HG03095 (cell line): ENCODE measurements around the gene STARD5.

Experiments used
- ATAC-seq: cut with Tn5 transposase; IDR thresholded peaks from one replicate; pipeline ENCODE4 v1.9.1; 2021; ENCODE audit warnings: moderate library complexity; ENCODE audit not compliant: unreplicated experiment

STARD5 gene

DNA sequence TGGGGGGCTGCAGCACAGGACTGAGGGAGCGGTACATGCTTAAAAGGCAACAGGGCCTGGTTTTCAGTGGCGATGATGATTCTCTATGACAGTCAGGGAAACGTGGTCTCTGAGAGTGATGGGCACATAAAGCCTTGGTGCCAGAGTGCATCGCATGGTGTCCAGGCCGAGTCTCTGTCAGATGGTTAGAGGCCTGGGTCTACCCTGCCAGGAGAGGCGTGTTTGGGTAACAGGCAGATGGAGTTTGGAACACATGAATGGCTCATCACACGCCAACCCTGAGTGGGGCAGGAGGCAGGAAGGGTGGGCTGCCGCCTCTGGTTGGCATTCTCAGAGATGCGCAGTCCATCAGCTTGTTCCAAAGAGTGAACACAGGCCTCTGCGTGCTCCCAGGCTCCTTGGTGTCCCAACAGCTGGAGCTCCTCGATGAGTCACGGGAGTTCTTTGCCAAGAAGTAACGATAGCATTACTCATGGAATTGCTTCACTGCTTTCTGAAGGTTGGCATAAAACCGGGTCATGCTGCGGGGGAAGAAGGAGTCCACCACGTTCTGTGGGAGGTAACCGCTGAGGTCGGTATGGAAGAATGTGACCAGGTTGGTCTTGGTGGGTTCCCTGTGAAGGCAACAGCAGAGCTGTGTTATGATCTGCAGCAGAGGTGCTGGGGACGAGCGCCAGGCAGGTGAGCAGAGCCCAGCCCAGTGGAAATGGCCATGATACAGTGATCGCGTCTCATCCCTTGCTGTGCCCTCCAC lies 11.0 kb downstream of the STARD5 start:
- no peak for ATAC-seq

DNA sequence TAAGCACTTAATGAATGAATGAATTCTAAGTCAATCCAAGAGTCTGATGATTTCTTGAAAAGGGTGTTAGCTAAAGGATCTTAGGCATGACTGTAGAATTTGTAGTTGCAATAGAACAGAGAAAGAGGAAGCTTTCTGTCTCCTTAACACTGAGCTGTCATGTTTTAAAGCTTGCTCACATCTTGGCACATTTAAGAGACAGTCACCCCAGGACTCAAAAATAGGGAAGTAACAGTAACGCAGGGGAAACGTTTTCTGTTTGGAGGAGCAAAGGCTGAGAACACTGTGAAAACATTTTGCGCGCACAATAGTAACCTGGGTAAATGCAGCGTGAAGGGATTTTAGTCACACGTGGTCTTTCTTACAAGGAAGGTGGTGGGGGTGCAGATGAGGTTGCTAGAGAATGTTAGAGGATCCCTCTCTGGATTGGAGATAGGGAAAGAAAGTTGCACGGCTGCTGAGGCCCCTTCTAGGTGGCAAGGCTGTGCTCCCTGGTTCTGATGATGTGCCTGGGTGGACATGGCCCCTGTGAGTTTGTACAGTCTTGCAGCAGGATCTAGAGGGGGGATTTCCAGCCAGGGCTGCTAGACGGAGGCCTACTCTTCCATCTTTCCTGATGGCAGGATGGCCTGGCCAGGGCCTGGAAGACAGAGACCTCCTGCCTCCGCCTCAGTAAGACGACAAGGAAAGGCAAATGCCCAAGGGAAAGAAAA lies 12.0 kb downstream of the STARD5 start:
- peak; percentile 42 for ATAC-seq

DNA sequence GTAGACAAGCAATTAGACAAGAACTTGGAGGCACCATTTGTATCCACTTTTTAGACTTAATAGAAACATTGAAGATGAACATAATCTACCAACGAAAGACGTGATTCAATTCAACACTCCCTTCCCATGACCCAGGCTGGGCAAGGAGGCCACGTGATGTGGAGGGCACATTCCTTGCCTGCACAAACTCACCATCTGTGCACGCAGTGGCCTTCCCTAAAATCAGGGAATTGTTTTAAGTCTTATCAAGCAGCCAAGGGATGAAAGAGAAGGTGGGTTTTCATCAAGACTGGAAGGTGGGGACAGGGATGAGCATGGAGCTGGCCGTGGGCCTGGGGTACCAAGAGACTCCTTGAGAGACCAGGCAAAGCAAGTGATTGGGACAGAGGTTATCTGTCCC lies 13.5 kb downstream of the STARD5 start:
- no peak for ATAC-seq

DNA sequence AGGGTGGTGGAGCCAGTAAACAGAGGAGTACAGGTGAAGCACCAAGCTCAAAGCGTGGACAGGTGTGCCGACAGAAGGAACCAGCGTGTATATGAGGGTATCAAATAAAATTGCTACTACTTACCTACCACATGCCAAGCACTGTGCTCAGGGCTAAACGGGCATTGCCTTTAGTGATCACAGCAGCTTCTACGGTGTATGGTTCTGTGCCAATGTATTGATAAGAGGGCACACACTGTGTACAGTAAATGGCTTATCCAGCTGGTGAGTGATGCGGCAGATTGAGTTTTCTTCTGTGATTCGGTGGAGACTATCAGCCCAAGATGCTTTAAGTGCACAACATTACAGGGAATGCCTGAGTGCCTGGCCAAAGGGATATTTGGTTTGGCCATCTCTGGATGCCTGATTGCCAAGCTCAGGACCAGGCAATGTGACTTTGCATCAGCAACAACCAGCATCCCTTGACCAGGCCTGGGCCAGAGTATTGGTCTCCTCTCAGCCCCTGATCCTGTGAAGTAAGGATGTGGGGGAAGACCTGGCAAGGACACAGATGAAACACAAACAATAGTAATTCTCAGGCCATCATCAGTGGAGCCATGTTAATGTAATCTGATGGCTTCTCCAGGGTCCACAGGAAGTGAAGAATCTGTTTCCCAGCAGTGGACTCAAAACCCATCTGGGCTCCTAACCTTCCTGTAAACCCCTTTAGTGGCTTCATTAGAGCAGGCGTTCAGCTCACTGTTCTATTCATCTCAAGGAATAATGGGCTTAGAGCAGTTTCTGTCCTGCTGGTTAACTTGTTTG lies 14.1 kb downstream of the STARD5 start:
- ATAC-seq = no peak

DNA sequence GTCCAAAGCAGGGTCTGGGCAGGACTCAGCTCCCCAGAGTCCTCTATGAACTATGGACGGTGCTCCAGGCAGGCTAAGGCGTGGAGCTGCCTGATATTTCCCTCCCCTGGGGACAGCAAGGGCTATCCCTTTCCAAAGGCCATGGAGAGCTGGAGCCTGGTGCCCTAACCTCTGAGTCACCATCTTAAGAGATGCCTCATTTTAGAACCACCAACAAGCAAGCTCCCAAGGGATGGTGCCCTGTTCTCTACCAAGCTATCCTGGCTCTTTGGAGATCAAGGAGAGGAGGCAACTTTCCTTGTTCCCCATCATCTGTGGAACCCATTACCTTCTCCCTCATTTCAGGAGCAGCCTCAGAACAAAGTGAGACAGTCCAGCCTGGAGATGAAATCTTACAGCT lies 15.7 kb downstream of the STARD5 start:
- no peak for ATAC-seq

DNA sequence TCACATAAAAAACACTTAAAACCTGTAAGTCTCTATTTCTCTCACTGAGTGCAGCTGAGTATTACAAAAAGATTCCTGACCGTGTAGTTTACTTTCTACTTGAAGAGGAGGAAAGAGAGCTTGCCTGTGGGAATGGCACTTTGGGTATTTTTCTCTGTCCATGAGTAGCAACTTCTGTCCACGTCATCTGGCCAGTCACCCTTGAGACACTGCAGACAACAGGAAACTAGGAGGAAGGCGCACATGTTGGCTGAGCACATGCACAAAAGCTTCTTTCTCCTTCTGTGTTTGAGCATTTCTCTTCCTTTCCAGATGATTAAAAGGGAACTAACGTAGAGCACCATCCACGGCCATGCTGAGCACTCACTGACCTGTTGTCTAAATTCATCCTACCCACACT lies 19.7 kb downstream of the STARD5 start:
- ATAC-seq = no peak

DNA sequence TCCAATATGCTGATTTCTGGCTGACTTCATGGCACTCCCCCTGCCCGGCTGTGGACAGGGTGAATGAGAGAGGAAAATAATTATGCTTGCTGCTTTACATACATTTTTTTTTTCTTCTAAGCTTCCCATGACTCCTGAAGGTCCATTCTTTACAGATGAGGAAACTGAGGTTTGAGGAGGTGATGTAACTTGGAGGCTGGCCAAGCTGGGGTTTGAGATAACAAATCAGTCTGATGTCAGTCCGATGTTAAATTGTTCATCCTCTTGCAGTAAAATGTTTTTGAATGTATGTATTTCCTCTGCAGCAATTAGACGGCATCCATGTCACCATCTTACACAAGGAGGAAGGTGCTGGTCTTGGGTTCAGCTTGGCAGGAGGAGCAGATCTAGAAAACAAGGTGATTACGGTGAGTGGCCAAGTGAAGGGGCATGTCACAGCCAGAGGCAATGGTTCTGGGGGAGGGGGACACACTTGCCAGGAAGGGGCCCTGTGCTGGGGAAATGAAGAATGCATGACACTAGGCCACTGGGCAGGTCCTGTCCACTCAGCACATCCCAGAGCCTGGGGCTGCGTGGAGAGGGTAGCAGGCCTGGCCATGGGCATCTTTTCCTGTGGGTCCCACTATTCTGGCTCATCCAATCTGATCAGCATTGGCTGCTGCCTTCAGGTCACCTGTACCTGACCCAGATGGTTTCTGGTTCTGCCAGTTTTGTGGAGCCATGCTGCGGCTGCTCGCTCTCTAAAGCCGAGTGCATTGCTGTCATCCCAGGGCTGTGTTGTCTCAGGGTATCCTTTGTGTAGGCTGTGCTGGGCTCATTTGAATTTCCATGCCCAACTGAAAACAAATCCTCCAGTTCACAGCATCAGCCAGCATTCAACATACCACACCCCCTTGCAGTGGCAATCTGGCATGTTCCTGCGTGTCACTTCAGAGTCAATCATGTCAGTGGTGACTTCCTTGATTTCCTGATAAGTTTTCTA lies 20.4 kb downstream of the STARD5 start:
- ATAC-seq = no peak

DNA sequence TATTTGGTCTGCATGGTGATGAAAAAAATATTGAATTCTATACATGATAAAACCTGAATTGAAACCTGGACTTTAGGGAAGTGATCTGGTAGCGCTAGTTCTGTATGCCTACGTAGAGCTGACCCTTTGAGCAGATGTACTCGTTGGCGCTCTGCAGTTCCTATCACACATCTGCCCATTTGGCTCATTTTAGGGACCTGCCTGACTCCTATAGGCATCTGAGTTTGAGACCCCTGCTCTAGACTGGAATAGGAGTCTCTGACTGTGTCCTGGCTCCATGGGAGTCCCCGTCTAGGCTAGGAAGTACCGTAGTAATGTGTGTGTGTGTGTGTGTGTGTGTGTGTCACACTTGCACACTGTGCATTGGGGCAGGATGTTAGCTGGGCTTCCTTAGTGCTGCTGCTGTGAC lies 21.2 kb downstream of the STARD5 start:
- ATAC-seq = no peak

DNA sequence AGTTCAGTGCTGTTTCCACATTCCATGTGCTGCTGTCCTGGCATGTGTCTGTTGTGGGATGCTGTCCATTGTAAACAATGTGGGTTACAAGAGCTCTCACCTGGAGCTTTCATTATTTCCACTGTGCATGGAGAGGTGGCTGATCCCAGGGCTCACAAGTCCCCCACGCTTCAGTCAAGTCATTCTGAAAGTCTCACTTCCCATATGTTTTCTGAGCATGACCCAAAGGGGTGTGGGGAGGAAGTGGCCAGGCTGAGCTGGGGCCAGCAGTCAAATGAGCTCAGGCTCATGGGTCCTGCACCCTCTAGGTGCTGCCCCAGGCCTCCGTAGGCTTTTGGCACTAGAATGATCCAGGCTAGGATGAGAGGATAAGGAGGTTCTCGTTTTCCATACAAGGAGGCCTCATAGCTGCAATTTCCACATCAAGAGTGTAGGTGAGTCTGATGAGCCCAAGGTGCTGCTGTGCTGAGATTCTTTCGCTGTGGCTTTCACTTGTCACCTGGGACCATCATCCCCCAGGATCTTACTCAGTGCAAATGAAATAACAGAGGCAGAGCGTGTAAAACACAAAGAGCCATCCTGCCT lies 22.0 kb downstream of the STARD5 start:
- ATAC-seq = peak; percentile 77

DNA sequence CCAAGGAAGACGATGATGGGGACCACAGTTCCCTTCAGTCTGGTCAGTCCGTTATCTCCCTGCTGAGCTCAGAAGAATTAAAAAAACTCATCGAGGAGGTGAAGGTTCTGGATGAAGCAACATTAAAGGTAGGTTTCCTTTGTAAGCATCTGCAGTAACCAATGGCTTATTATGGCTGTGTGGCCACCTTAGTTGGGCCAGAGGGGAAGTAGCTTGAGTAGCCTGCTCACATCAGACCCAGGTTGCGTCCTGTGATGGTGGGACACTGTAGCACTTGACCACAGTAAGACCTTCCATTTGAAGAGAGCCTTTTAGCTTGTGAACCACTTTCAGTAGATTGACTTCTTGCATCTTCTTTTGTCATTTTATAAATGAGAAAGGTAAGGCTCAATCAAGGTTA lies 22.6 kb downstream of the STARD5 start:
- ATAC-seq = peak; percentile 17

DNA sequence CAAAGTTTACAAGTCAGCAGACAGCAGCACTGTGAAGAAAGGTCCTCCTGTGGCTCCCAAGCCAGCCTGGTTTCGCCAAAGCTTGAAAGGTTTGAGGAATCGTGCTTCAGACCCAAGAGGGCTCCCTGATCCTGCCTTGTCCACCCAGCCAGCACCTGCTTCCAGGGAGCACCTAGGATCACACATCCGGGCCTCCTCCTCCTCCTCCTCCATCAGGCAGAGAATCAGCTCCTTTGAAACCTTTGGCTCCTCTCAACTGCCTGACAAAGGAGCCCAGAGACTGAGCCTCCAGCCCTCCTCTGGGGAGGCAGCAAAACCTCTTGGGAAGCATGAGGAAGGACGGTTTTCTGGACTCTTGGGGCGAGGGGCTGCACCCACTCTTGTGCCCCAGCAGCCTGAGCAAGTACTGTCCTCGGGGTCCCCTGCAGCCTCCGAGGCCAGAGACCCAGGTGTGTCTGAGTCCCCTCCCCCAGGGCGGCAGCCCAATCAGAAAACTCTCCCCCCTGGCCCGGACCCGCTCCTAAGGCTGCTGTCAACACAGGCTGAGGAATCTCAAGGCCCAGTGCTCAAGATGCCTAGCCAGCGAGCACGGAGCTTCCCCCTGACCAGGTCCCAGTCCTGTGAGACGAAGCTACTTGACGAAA lies 24.2 kb downstream of the STARD5 start:
- ATAC-seq = no peak

DNA sequence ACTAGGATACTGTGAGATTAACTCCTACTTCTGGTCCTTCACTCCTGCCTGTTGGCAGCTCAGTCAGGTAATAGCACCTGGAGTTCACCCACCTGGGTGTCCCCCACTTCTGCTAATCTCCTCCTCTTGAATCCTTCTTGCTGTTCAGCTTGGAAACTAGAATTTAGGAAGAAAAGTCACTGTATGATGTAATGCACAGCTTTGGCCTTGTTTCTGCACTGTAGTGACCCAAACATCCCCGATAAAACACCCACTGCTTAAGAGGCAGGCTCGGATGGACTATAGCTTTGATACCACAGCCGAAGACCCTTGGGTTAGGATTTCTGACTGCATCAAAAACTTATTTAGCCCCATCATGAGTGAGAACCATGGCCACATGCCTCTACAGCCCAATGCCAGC lies 24.8 kb downstream of the STARD5 start:
- ATAC-seq = no peak

DNA sequence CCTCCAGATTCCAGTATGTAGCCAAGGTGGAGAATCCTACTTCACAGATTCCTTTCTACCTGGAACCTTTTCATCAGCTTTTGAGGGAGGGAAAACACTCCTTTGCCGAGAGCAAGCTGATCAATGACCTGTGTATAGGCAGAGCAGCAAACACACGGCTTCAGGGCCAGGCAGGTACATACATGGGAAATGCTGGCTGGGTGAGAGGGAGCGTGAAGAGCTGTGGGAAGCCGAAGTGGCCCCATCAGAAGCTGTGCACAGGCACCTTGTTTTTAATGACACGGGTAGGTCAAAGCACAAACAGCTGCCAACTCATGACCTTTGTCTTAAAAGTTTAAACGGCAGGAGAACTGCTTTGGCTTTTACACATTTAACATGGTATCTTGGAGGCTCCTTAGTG lies 25.3 kb downstream of the STARD5 start:
- no peak for ATAC-seq

DNA sequence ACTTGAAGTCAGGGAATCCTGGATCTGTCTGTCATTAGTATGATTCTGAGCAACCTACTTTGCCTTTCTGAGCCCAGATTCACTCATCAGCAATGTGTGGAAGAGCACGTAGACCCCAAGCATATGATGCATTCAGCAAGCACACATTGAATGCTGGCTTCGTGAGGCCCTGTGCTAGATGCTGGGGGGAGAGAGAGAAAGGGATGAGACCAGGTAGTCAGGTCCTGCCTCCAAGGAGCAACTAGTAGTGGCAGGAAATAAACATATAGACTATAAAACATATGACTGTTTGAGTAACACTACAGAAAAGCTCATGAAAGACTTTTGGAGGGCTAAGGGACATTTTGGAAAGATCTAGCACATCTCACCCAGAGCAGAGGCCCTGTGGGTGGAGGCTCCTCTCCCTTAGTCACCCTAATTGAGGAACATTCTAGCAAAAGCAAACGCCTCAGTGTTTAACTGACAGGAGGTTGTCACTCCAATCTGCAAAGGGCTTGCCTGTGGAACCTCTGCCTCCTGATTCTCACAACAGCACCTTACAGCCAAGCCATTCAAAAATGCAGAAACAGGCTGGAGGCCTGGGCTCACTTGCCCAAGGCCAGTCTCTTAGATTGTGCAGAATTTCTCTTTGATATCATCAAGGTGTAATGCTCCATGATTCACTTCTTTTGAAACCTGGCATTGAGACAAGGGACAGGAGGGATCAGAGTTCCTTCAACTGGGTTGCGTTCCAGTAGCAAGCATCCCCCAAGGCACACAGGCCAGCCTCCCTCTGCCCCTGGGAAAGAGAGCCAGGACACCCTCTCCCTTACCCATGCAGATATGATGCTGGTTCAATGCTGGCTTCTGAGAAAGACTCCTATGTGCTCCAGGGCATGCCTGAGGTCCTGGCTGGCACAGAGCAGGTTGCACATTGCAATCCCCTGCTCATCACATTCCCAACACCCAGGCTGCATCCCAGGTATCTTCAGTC lies 26.1 kb downstream of the STARD5 start:
- ATAC-seq = no peak

DNA sequence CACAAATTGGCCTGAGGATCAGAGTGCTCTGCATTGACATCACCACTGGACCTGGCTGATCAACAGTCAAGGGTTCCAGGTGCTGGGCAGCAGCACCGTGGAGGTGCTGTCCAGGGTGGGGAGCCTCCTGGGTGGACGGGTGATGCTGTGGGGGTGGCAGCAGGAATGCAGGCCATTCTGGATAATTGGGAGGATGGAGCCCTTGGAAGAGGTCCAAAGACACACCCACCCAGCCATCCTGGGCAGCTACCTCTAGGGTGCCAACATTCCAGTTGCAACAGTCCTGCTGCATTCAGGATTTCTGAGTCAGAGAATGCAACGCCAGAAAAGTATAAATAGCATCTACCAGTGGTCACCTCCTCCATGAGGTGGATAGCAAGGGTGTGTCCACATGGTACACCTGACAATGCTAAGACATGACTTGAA lies 26.8 kb downstream of the STARD5 start:
- ATAC-seq = no peak

DNA sequence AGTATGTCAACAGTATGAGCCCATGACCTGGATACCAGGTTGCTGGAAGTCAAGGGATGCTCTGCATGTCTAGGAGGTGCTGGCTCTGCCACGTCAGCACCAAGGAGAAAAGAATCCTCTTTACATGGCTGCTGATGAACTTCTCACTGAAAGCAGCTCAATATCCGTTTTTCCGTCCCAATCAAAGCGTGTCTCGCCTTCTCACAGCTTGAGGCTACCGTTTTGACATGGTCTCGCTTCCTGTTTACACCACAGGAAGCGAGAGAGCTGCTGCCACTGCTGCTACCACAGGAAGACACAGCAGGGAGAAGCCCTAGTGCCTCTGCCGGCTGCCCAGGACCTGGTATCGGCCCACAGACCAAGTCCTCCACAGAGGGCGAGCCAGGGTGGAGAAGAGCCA lies 27.3 kb downstream of the STARD5 start:
- peak; percentile 33 for ATAC-seq

DNA sequence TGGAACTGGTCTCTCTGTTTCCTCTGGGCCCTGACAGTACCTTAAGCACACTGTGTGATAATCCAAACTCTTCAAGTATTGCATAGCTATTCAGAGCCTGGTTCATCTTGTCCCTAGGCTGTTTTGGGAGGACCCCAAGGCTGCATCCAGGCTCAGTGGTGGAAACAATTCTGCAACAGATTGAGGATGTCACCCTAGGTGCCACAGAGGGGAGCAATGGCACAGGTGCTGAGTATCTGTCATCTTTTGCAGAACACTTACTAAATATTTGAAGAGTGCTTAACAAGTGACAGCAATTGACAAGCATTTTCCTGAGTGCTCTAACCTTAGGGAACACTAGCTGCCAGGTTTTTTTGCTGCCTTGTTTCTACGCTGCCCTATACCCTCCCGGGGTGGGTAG lies 27.8 kb downstream of the STARD5 start:
- ATAC-seq = no peak

DNA sequence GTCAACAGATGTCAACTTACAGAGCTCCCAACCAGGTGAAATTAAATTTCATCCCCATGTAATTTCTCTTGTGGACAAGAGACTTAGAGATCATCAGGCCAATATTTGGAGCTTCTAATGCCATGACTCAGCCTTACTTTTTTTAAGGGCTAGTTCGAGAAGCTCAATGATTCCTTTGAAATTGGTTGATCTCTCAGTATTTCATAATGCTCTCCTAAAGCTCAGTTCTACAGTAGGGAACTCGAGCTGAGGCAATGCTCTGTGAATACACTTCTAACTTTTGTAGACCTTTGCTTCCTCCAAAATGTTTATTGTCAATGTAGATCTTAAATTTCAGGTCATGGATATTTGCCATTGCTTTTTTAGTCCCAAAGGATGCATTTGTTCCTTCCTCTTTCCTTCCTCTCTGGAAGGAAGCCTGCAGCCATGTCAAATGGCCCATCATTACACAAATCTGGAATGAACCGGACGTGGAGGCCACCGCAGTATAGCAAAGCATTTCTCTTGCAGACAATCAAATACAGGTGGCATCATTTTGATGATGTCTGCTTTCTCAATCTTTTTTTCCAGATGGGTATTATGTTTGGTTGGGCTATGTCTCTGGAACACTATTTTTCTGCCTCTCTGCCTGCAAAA lies 28.3 kb downstream of the STARD5 start:
- no peak for ATAC-seq
